Right renal pelvis (tissue), 4 donors: ENCODE measurements around the gene RITA1. TPM values are rescaled to one million over a fixed set of nuclear protein-coding genes. Genes with fewer than 3 reads are reported as not detected.
"Not testable (repeated sequence)": the region's sequence is repeated elsewhere in the genome, so short reads cannot be mapped to it uniquely, and the experiment has no call there.

ENCODE experiments used
- DNase-seq, 4 donors: peaks; one replicate each; pipeline ENCODE4 v3.0.0-alpha.2; 2013; ENCODE audit warnings: low read depth in 4 of 4, low spot score in 3 of 4, missing footprints in 1 of 4
- polyA plus RNA-seq, 4 donors: library from polyadenylated mRNA; unstranded; fragments of 120-200 nt; gene quantifications; one replicate each; pipeline ENCODE4 v1.2.1, GENCODE V29; 2013; ENCODE audit not compliant: insufficient read length in 4 of 4

Gene RITA1
- polyA plus RNA-seq, 4 donors = 16.5 to 22.1 (median 17.3) TPM

DNA sequence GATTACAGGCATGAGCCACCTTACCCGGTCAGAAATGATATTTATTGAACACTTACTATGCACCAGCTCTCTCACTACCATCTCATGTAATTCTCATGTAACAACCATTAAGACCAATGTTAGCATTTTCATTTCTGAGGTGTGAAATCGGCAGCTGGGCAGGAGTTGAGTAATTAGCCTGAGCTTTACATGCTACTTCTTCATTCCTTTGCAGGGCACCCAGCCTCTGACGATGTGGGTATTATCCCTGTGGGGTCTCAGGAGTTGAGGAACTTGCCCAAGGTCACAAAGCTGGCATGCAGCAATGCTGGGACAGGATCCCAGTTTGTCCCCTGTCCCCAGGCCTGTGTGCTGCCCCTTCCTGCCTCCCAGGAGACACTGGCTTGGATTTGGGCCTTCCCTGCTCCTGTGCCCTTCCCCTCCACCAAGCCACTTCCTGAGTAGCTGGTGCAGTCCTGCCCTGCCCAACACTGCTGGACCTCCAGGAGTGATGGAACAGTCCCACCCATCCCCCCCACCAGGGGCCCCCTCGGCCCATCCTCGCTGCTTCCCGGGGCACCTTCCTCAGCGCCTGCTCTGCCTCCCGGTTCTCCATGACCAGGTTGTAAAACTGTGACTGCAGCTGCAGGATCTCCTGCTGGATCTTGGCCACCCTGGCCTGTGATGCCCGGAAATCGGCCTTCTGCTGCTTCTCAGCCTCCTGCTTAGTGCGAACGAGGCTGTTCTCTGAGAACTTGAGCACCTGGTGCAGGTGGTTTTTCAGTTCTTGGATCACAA is 14.7 kb downstream of the RITA1 start:
- DNase-seq = no peak

DNA sequence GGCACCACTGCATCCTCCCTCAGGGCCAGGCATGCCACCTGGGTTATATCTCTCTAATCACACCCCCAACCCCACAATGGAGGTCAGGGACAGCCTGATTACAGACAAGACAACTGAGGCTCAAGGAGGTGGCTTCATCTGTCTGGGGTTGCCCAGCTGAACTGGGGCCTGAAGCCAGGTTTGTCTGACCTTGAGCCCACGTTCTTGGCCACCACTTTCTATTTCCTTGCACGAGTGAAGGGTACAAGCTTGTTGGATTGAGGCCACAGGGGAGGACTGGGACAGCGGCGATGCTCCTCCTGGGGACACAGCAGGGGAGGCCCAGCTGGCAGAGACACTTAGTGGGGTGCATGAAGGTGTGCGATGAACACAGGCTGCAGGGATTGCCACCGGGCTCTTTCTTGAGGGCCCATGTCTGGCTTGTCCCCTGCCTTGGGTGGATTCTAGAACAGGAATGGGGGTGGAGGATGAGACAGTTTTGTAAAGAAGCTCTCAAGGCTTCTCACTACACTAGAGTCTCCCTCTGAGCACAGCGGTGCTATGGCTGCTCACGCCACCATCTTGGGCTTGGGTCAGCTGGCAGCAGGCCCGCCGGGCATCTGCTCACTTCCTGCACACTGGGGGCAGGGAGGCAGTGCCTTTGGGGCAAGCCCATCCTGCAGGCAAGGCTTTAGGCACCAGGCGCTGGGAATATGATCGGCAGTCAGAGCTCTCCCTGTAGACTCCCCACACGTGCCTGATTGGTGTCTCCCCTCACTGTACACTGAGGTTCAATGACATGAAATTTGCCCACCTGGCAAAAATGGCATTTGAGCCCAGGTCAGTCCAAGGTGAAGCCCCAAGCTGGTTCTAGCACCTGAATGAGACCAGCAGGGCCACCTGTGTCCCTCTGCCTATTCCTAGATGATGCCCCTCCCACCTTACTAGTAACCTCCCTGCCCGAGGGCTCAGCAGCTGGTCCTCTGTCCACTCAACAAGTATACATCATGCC is 16.0 kb downstream of the RITA1 start:
- no peak for DNase-seq

DNA sequence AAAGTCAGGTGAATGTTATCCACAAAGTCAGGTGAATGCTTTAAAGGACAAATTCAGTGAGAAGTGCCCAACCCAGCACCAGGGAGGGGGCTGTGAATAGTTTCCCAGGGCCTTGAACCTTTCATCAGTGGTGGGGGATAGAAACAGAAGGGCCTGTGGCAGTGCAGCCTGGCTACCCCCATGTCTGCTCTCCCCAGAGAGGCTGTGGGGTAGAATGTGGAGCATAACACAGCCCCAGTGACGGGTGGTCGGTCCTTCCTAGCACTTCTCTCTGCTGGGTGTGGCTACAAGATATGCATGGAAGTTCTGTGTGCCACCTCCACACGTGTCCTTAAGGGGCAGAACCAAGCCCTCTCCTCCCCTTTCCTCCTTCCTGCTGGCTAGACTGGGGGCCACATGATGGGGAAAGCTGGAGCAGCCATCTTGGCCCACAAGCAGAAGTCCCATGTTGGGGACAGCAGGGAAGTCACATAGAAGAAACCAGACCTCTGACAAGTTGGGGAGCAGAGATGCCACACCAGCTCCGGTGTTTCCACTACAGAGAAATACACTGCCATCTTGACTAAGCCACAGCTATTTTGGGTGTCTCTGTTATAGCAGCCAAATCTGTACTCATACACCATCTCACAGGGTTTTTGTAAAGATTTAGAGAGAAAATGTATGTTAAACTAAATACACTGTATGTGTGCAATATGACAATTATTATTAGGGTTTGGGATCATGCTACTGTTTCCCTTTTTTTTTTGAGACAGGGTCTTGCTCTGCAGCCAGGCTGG is 17.0 kb downstream of the RITA1 start:
- DNase-seq = no peak

DNA sequence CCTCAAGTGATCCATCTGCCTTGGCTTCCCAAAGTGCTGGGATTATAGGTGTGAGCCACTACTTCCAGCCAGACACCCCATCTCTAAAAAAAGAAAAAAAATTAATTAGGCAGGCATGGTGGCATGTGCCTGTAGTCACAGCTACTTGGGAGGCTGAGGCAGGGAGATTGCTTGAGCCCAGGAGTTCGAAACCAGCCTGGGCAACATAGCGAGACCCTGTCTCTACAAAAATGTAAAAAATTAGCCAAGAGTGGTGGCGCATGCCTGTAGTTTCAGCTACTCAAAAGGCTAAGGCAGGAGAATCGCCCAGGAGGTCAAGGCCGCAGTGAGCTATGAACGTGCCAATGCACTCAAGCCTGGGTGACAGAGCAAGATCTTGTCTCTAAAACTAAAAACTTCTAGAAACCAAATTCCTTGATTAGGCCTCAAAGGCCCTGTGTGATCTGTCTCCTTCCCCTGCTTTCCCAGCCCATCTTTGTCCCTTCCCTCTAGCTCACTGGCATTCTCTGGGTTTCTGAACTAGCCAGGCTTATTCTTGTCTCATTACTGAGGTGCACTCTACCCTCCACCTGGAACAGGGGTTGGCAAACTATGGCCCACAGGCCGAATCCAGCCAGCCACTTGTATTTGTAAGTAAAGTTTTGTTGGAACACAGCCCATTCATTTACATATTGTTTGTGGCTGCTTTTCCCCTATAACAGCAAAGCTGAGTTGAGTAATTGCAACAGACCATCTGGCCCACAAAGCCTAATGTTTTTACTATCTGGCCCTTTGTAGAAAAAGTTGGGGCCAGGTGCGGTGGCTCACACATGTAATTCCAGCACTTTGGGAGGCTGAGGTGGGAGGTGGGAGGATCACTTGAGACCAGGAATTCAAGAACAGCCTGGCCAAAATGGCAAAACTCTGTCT is 18.6 kb downstream of the RITA1 start:
- DNase-seq = no peak

DNA sequence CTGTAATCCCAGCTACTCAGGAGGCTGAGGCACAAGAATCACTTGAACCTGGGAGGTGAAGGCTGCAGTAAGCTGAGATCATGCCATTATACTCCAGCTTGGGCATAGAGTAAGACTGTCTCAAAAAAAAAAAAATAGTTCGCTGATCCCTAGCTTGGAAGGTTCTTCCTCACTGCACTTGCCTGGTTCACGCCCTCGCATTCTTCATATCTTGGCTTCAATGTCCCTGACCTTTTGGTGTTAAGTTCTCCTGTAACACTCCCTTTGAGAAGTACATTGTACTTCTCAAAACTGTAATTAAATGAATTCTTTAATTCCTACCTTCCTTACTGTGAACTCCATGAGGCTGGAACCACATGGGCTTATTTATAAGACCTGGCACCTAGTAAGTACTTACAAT is 19.3 kb downstream of the RITA1 start:
- no peak for DNase-seq

DNA sequence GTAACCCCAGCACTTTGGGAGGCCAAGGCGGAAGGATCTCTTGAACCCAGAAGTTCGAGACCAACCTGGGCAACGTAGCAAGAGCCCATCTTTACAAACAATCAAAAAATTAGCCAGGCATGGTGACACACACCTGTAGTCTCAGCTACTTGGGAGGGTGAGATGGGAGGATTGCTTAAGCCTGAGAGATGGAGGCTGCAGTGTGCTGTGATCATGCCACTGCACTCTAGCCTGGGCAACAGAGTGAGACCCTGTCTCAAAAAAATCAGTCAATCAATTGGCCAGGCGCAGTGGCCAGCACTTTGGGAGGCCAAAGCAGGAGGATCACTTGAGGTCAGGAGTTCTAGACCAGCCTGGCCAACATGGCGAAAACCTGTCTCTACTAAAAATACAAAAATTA is 21.3 kb downstream of the RITA1 start:
- not testable (repeated sequence) for DNase-seq

DNA sequence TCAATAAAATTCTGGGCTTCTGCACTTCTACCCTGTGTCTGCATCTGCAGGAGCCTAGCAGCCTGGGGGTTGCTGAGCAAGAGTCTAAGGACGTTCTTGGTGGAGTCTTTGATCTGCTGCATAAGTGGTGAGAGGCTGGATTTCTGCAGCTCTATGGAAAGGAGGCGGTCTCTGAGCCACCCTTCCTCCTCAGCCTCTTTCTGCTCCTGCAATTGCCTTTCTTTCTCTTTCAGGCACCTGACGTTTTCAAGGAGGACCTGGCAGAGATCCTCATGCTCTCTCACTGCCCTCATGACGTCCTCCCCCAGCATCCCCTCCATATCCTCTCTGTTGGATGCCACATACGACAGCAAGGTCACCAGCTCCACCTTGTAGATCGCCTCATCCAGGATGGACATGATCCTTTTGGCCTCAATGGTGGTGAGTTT is 22.1 kb downstream of the RITA1 start:
- no peak for DNase-seq

DNA sequence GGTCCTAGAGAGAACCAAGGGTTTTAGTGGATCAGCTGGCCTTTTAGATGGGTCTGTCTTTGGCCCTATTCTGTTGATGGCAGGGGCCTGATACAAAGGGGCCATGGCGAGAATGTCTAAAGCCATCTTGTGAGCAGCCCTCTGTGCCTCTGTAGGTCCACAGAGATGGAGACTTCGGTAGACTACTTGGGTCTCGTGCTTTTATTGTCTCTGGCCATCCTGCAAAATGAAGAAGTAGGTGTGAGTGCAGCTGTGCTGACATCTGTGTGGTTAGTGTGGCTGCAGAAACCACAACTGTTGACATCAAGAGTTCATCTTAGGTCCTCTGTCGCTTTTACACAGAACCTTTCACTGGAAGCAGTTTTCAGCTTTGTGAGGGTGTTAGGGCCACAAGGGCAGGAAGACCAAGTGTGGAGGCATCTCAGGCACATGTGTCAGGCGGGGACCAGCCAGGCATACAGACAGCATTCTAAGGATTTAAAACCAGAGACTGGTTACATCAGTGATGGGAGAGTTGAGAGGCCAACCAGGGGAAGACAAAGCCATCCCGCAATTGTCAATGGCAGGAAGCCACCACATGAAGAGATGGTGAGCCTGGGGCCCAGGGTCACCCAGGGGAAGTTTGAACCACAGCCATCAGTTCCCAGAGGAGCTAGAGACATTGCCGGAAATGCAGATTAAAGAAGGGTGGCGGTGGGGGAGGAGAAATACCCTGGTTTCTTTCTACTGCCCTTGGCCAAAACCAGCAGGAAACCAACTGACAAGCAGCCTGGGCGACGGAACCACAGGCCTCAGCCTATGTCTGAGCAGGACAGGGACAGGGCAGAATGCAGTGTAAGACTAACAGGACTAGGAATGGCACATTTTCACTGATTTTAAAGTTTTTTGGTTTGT is 22.8 kb downstream of the RITA1 start:
- no peak for DNase-seq

DNA sequence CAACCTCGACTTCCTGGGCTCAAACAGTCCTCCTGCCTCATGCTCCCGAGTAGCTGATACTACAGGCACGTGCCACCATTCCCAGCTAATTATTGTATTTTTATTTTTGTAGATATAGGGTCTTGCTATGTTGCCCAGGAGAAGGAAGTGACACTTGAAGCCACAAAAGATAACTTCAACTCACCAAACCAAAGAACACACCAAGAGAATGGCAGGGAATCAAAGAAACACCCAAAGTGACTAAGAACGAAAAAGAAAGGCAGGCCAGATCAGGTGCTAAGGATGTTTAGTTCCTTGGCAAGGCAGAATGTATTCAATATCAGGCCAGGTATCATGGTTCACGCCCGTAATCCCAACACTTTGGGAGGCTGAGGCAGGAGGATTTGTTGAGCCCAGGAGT is 25.6 kb downstream of the RITA1 start:
- DNase-seq = no peak

DNA sequence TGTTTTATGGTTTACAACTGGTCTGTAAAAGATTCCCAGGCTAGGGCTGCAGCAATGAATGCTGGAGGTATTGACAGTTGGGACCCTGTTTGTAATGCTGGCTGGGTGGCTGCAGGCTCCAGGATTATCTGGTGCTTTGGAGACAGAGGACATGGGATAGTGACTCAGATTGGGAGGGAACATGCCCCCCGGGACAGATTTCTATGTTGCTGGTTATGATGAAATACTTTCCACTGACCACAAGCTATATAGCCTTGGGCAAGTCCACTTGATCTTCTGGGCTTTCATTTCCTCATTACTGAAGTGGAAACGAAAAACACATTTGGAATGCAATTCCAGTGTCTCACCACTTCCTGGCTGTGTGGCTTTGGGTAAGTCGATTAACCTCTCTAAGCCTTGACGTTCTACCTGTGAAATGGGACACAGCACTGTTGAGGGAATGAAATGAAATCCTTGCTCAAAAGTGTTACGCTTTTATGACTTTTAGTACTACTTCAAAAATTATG is 29.4 kb downstream of the RITA1 start:
- no peak for DNase-seq

DNA sequence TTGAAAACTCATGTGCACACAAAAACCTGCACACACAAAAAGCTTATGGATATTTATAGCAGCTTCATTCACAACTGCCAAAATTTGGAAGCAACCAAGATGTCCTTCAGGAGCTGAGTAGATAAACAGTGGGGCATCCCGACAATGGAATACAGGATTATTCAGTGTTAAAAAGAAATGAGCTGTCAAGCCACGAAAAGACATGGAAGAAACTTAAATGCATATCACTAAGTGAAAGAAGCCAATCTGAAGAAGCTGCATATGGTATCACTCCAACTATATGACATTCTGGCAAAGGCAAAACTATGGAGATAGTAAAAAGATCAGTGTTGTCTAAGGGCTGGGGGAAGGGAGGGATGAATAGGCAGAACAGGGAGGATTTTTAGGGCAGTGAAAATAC is 30.5 kb downstream of the RITA1 start:
- DNase-seq = no peak

DNA sequence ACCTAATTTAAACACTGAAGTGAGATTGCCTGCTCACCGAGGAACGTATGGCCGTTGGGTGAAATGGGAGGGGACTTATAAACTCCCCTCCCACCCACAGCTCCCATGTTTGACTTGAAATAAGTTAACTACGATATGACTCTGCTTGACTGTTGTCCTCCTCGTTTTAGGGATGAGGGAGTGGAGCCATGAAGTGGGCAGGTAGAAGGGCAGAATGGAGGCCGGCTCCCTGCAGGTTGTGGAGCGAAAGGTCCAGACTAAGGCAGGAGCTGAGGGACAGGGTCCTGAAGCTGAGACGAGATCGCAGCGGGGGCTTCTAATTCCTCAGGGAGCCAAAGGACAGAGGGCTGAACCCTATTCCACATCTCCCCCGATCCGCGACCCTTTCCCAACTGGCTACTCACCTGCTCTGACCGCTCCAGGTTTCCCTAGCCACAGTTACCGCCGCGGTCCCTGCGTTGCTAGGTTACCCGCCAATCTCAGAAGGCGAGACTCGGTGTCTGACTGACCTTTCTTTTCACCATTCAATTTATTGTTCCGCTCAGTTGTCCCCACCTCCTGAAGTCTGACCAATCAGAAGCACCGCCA is 35.2 kb downstream of the RITA1 start:
- DNase-seq = no peak

DNA sequence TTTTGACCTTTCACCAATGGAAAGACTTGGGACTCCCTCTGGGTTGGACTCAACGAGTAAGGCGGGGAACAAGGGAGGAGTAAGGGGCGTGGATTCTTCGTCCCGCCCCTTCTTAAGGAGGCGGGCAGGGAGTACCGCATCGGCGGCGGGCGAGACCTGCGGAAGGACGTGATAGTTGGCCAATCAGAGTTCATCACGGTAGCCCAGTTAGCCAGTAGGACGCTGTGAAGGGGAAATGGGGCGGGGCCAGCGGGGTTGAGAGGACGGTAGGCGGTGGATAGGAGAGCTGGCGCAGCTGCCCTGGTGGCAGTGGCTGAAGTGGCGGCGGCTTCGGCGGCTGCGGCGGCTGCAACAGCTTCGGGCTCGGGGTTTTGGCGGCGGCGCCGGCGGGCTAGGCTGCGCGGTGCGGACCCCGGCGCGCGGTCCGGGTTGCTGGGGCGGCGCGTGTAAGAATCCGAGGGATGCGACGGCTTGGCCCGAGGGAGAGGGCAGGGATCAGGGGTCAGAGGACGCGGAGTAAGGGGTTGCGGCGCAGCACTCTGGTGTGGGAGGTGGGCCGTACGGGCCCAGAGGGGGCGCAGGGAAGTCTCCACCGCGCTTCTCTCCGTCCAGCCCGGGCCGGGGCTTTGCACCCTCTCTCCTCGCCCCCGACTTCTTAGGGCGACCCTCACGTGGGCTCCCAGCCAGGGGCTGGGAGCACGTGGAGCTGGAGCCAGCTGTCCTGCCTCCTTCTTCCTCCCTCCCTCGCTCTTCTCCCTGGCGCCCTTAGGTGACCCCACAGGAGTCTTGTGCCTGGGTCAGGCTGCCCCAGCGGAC is 35.9 kb downstream of the RITA1 start, which contains the start of gene TPCN1:
Gene TPCN1 (plus strand): TSS at position 284 of the 816 bp plus-strand sequence. CDS start 5,389 bp downstream, outside the sequence.
- peak; percentile 99 to 100 (median 100) for DNase-seq

DNA sequence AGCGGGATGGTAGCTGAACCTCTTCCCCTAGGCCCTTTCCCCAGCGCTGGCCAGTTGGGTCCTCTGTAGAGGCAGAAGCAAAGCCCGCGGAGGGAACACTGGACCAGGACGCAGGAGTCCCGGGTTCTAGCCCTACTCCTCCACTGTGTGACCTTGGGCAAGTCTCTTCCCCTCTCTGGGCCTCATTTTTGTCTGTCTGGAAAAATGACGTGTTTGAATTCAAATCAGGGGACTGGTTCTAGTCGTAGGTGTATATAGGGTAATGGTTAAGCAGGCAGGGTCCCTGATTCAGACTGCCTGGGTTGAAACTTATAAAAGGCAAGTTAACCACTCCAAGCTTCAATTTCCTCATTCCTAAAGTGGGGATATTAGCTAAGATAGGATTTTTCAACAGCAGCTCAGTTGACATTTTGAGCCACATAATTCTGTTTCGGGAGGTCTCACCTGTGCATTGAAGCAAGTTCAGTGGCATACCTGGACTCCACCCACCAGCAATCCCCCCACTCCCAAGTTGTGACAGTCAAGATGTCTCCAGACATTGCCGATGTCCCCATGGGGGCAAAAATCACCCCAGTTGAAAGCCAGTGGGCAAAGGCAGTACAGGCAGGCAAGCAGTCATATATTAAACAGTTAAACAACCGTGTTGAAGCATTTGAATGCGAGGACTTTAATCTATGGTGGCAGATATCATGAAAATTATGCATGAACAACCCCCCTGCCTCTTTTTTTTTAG is 36.6 kb downstream of the RITA1 start:
- DNase-seq = no peak

DNA sequence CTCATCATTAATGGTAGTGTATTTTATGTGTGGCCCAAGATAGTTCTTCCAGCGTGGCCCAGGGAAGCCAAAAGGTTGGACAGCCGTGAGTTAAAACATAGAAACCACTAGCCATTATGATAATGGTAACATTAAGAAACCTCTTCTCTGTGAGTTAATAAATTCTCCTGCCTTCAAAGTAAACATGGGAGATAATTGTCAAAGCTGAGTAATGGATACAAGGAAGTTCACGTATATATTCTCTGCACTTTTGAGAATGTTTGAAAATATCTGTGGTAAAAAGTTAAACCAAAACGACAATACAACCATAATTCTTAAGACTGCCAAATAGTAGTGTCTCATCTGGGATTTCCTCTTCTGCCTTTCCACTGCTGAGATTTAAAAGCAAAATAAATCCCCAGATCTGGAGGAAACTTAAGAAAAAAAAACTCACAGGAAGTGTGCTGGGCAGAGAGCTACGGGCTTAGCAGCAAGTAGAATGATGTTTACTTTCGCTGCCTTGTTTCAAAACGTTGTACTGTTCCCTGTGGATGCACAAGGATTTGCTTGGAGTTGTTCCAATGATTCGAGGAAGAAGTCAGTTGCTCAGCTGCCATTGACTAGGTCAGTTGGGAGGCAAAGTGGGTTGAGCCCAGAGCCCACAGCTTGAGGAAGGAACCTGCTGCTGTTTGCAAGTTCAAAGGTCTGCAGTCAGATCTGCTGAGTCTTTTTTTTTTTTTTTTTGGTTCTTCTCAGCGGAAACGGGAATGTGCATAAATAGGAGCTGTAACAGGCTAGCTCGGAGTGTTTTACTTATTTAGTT is 37.4 kb downstream of the RITA1 start:
- peak in 1 of 4 donors; percentile 63 for DNase-seq

DNA sequence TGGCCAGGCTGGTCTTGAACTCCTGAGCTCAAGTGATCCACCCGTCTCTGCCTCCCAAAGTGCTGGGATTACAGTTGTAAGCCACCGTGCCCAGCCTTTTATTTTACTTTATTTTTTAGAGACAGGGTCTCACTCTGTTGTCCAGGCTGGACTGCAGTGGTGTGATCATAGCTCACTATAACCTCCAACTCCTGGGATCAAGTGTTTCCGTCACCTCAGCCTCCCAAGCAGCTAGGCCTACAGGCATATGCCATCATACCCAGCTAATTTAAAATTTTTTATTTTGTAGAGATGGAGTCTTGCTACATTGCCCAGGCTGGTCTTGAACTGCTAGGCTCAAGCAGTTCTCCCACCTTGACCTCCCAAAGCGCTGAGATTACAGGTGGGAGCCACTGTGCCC is 39.4 kb downstream of the RITA1 start:
- DNase-seq = no peak
